ENCODE results near the gene C1QTNF12. TPM values are rescaled to one million over a fixed set of nuclear protein-coding genes. Genes with fewer than 3 reads are reported as not detected.

C1QTNF12 gene
- total and polyA plus RNA-seq, 2 experiments from 2014 or later, result 3.8 to 6.6 TPM

DNA sequence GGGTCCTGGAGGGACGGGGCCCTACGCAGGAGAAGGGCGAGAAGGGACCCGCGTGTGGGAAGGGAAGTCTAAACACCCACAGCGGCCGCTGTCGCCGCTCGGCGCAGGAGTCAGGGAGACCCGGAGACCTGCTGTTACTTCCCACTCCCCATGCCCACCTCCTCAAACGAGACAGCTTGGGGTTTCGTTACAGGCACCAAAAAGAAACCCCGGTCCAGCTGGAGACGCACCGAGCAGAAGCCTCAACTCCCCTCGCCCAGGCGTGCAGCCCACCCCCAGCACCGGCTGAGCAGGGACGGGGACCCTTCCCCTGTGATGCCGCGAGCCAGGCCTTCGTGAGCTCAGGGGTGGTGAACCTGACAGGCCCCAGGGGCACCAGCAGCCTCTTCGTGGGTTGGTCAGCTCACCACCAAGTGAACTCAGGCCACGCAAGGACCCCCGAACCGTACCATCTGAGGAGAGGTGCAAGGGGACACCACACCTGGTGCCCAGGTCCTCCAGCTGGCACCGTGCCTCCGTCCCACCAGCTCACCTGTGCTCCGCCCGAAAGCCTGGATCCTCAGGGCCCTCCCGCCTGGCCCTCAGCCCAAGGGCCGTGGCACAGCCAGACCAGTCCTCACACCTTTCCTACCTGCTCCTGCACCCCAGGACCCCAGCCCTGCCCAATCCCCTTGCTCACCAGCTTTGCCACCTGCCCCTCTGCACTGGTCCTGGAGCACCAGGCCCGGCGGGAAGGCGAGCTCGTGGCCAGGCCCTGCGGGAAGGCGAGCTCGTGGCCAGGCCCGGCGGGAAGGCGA lies 19.8 kb downstream of the C1QTNF12 start:
- Histone ChIP-seq H4K20me1 (ENCODE audit: insufficient read depth, poor library complexity, severe bottlenecking) (peaks cover 44% of the 10 kb centered on the region), H3K36me3 (replicated peaks; ENCODE audit: insufficient read depth, low read depth) (no peaks in the 10 kb centered on the region), H3K79me2 (peaks cover 64% of the 10 kb centered on the region), H3K27ac (no peak overlapping the region), H3K27me3 (no peaks in the 10 kb centered on the region), H2AFZ (no peak overlapping the region), H3K9me3 (ENCODE audit: low read depth) (no peaks in the 10 kb centered on the region), H3K4me3 (no peak overlapping the region), H3K4me1 (ENCODE audit: insufficient read depth) (peaks cover 12% of the 10 kb centered on the region), H3K4me2 (no peak overlapping the region), H3K9me2 (replicated peaks; ENCODE audit: insufficient read depth) (no peaks in the 10 kb centered on the region)
- TF ChIP-seq, protein P1, sequence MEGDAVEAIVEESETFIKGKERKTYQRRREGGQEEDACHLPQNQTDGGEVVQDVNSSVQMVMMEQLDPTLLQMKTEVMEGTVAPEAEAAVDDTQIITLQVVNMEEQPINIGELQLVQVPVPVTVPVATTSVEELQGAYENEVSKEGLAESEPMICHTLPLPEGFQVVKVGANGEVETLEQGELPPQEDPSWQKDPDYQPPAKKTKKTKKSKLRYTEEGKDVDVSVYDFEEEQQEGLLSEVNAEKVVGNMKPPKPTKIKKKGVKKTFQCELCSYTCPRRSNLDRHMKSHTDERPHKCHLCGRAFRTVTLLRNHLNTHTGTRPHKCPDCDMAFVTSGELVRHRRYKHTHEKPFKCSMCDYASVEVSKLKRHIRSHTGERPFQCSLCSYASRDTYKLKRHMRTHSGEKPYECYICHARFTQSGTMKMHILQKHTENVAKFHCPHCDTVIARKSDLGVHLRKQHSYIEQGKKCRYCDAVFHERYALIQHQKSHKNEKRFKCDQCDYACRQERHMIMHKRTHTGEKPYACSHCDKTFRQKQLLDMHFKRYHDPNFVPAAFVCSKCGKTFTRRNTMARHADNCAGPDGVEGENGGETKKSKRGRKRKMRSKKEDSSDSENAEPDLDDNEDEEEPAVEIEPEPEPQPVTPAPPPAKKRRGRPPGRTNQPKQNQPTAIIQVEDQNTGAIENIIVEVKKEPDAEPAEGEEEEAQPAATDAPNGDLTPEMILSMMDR (IDR thresholded peaks at IDR 0.05; ENCODE audit: poor library complexity), result no peak
- no peak for TF ChIP-seq EZH2phosphoT487 (IDR thresholded peaks at IDR 0.05; ENCODE audit: low read depth, severe bottlenecking, unreplicated experiment)
- TF ChIP-seq EZH2 (IDR thresholded peaks at IDR 0.05; ENCODE audit: borderline replicate concordance), result no peak
- 98% methylated on average over 39 of the region's 44 CpGs for WGBS (ENCODE audit: low lambda C conversion rate, missing lambda C conversion rate)
- no peak for DNase-seq (ENCODE audit: low spot score)

DNA sequence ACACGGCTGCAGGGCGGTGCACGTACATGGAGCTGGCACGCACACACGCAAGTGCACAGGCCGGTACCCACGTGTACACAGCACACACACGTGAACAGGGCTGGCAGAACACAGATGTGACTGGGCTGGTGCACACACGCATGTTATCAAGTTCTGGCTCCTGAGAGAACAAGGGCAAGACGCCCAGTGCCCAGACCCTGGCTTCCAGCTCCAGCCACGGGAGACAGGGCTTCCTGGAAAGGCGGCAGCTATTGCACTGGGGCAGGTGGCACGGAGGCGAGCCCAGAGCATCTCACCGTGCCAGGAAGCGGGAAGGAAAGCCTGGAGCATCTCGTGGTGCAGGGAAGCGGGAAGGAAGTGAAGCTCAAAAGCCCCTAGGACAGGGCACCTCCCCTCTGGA lies 20.6 kb downstream of the C1QTNF12 start:
- no peaks in the 10 kb centered on the region for H3K36me3 ChIP-seq (replicated peaks; ENCODE audit: insufficient read depth, low read depth)
- no peak overlapping the region for H3K4me2 ChIP-seq
- H2AFZ ChIP-seq, result no peak overlapping the region
- H3K9me3 ChIP-seq (ENCODE audit: low read depth), result no peaks in the 10 kb centered on the region
- 98% methylated on average over 17 of the region's 18 CpGs for WGBS (ENCODE audit: low lambda C conversion rate, missing lambda C conversion rate)
- H3K9me2 ChIP-seq (replicated peaks; ENCODE audit: insufficient read depth), result no peaks in the 10 kb centered on the region
- peaks cover 44% of the 10 kb centered on the region for H4K20me1 ChIP-seq (ENCODE audit: insufficient read depth, poor library complexity, severe bottlenecking)
- H3K4me3 ChIP-seq, result no peak overlapping the region
- no peak for DNase-seq (ENCODE audit: low spot score)
- H3K27ac ChIP-seq, result no peak overlapping the region
- H3K4me1 ChIP-seq (ENCODE audit: insufficient read depth), result peaks cover 12% of the 10 kb centered on the region
- TF ChIP-seq, protein P1 (IDR thresholded peaks at IDR 0.05; ENCODE audit: poor library complexity), result no peak
- no peak for TF ChIP-seq EZH2phosphoT487 (IDR thresholded peaks at IDR 0.05; ENCODE audit: low read depth, severe bottlenecking, unreplicated experiment)
- no peak for TF ChIP-seq EZH2 (IDR thresholded peaks at IDR 0.05; ENCODE audit: borderline replicate concordance)
- peaks cover 58% of the 10 kb centered on the region for H3K79me2 ChIP-seq
- no peaks in the 10 kb centered on the region for H3K27me3 ChIP-seq

DNA sequence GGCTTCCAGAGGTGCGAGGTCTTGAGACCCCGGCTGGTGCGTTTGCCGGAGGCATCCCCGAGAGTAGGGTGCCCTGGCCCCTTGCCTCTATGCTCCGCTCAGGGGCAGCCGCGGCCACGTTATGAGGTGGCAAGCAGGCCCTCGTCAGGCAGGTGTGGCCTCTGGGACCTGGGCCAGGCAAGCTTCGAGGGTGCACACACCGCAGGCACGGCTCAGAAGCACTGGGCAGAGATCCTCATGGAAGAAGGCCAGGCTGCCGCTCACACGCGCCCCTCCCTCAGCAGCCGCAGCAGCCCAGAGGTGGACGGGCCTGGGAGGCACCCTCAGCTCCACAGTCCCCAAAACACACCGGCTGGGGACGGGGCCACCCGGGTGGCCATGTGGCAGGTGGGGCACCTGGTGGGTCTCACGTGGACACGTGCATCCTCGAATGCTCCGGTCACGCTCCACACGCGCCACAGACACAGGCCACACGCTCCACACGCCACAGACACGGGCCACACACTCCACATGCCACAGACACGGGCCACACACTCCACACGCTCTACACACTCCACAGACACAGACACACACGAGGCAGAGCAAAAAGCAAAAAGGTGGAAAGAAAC lies 21.2 kb downstream of the C1QTNF12 start:
- no peaks in the 10 kb centered on the region for H3K36me3 ChIP-seq (replicated peaks; ENCODE audit: insufficient read depth, low read depth)
- peaks cover 54% of the 10 kb centered on the region for H3K79me2 ChIP-seq

More for the DNA sequence above, 21.2 kb downstream of the C1QTNF12 start:
- Histone ChIP-seq H3K4me3 (no peak overlapping the region), H3K27ac (no peak overlapping the region), H4K20me1 (ENCODE audit: insufficient read depth, poor library complexity, severe bottlenecking) (peaks cover 41% of the 10 kb centered on the region), H3K4me2 (no peak overlapping the region), H2AFZ (no peak overlapping the region), H3K4me1 (ENCODE audit: insufficient read depth) (peaks cover 9% of the 10 kb centered on the region), H3K9me3 (ENCODE audit: low read depth) (no peaks in the 10 kb centered on the region), H3K9me2 (replicated peaks; ENCODE audit: insufficient read depth) (no peaks in the 10 kb centered on the region), H3K27me3 (no peaks in the 10 kb centered on the region)
- 98% methylated on average over 32 of the region's 34 CpGs for WGBS (ENCODE audit: low lambda C conversion rate, missing lambda C conversion rate)
- DNase-seq (ENCODE audit: low spot score), result no peak
- TF ChIP-seq EZH2 (IDR thresholded peaks at IDR 0.05; ENCODE audit: borderline replicate concordance) (no peak), EZH2phosphoT487 (IDR thresholded peaks at IDR 0.05; ENCODE audit: low read depth, severe bottlenecking, unreplicated experiment) (no peak)
- TF ChIP-seq, protein P1 (IDR thresholded peaks at IDR 0.05; ENCODE audit: poor library complexity), result no peak
